ENCODE results near the gene PLEKHA4. TPM values are rescaled to one million over a fixed set of nuclear protein-coding genes. Genes with fewer than 3 reads are reported as not detected.

PLEKHA4 gene, protein sequence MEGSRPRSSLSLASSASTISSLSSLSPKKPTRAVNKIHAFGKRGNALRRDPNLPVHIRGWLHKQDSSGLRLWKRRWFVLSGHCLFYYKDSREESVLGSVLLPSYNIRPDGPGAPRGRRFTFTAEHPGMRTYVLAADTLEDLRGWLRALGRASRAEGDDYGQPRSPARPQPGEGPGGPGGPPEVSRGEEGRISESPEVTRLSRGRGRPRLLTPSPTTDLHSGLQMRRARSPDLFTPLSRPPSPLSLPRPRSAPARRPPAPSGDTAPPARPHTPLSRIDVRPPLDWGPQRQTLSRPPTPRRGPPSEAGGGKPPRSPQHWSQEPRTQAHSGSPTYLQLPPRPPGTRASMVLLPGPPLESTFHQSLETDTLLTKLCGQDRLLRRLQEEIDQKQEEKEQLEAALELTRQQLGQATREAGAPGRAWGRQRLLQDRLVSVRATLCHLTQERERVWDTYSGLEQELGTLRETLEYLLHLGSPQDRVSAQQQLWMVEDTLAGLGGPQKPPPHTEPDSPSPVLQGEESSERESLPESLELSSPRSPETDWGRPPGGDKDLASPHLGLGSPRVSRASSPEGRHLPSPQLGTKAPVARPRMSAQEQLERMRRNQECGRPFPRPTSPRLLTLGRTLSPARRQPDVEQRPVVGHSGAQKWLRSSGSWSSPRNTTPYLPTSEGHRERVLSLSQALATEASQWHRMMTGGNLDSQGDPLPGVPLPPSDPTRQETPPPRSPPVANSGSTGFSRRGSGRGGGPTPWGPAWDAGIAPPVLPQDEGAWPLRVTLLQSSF
- total RNA-seq (2014; rRNA removed; shearing (Covaris generic)) (4.7 and 8.4 TPM in 2 replicates), total RNA-seq (2022) (8.1 and 8.8 TPM in 2 replicates), Bru-seq, nascent RNA (percentile 28 among the genes with signal in this experiment), BruChase-seq, experiment 1, labeled RNA remaining after a 6-hour chase (percentile 30 among the genes with signal in this experiment), BruChase-seq, experiment 2, labeled RNA remaining after a 2-hour chase (percentile 26 among the genes with signal in this experiment)
- long read RNA-seq, partial matches to known transcripts: 0 of 17 reads
- long read RNA-seq, other reads (novel, unspliced or antisense): 17 of 17 reads

GRCh38 chr19:48868114-48868886 is at the start of gene PLEKHA4:
Gene PLEKHA4, minus strand, starts transcription at chr19:48868617. Its CDS starts 997 bp downstream, at chr19:48867620.
- no TSS peak for BruUV-seq (replicated peaks)
- H3K4me3 ChIP-seq (ENCODE audit: low read depth, low read length, poor library complexity, severe bottlenecking): no peak within 1 kb of the TSS
- no peak within 1 kb of the TSS for H3K27ac ChIP-seq (ENCODE audit: low read depth, low read length, poor library complexity, severe bottlenecking)
- POLR2A ChIA-PET: no interaction called here
- H2AFZ ChIP-seq (ENCODE audit: low read length): peak within 1 kb of the TSS; percentile 37; the same call in 1 of the 2 replicates
- H4K20me1 ChIP-seq (ENCODE audit: insufficient read depth, low read length): peaks cover 4% of the 10 kb centered on the region
- TF ChIP-seq, protein P1, sequence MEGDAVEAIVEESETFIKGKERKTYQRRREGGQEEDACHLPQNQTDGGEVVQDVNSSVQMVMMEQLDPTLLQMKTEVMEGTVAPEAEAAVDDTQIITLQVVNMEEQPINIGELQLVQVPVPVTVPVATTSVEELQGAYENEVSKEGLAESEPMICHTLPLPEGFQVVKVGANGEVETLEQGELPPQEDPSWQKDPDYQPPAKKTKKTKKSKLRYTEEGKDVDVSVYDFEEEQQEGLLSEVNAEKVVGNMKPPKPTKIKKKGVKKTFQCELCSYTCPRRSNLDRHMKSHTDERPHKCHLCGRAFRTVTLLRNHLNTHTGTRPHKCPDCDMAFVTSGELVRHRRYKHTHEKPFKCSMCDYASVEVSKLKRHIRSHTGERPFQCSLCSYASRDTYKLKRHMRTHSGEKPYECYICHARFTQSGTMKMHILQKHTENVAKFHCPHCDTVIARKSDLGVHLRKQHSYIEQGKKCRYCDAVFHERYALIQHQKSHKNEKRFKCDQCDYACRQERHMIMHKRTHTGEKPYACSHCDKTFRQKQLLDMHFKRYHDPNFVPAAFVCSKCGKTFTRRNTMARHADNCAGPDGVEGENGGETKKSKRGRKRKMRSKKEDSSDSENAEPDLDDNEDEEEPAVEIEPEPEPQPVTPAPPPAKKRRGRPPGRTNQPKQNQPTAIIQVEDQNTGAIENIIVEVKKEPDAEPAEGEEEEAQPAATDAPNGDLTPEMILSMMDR (conservative IDR thresholded peaks at IDR 0.05; ENCODE audit: low read length): no peak
- no peak for TF ChIP-seq EZH2phosphoT487 (IDR thresholded peaks at IDR 0.05; ENCODE audit: borderline replicate concordance, low read depth, low read length)
- H3K4me1 ChIP-seq (ENCODE audit: insufficient read depth, low read length, poor library complexity, severe bottlenecking): peaks cover 31% of the 10 kb centered on the region
- peak within 1 kb of the TSS; percentile 33 for H3K4me2 ChIP-seq (ENCODE audit: low read length)
- H3K79me2 ChIP-seq (ENCODE audit: insufficient read depth, low read depth, low read length): peaks cover 10% of the 10 kb centered on the region
- intact Hi-C loops (cut with micrococcal nuclease; ENCODE audit: unreplicated experiment): no loop called here
- H3K36me3 ChIP-seq (ENCODE audit: insufficient read depth, low read length): peaks cover 3% of the 10 kb centered on the region
- no peaks in the 10 kb centered on the region for H3K9me3 ChIP-seq (ENCODE audit: low read length)
- H3K9me2 ChIP-seq (ENCODE audit: insufficient read depth, low read length): no peaks in the 10 kb centered on the region
- DNase-seq (ENCODE audit: low spot score): no peak
- CTCF ChIA-PET (ENCODE audit: unreplicated experiment): no interaction called here

- Histone ChIP-seq H3K9me3 (ENCODE audit: low read length) (no peaks in the 10 kb centered on the region), H3K79me2 (ENCODE audit: insufficient read depth, low read depth, low read length) (no peaks in the 10 kb centered on the region), H3K4me2 (ENCODE audit: low read length) (peak overlapping the region; percentile 64), H3K4me3 (ENCODE audit: low read depth, low read length, poor library complexity, severe bottlenecking) (peak overlapping the region; percentile 44), H4K20me1 (ENCODE audit: insufficient read depth, low read length) (no peaks in the 10 kb centered on the region), H2AFZ (ENCODE audit: low read length) (peak overlapping the region; percentile 42; the same call in 1 of the 2 replicates), H3K9me2 (ENCODE audit: insufficient read depth, low read length) (no peaks in the 10 kb centered on the region), H3K27ac (ENCODE audit: low read depth, low read length, poor library complexity, severe bottlenecking) (peak overlapping the region; percentile 83), H3K4me1 (ENCODE audit: insufficient read depth, low read length, poor library complexity, severe bottlenecking) (peaks cover 17% of the 10 kb centered on the region), H3K36me3 (ENCODE audit: insufficient read depth, low read length) (peaks cover 45% of the 10 kb centered on the region)
- BruUV-seq (replicated peaks): no TSS peak
- TF ChIP-seq, protein P1 (conservative IDR thresholded peaks at IDR 0.05; ENCODE audit: low read length): no peak
- no peak for TF ChIP-seq EZH2phosphoT487 (IDR thresholded peaks at IDR 0.05; ENCODE audit: borderline replicate concordance, low read depth, low read length)
- POLR2A ChIA-PET: interaction anchor here (1.0 kb wide), 1 partner anchor 45 kb away, joined by 3 read pairs; no protein-coding TSS in a partner anchor
- intact Hi-C loops (cut with micrococcal nuclease; ENCODE audit: unreplicated experiment): no loop called here
- CTCF ChIA-PET (ENCODE audit: unreplicated experiment): no interaction called here
- DNase-seq (ENCODE audit: low spot score): peak; percentile 84
Measured at GRCh38 chr19:48918071-48918470, 49.7 kb upstream of the PLEKHA4 start.

All from OCI-LY7 (cell line).